ENCODE data around the gene KCNK13. TPM values are rescaled to one million over a fixed set of nuclear protein-coding genes. Genes with fewer than 3 reads are reported as not detected.

Gene KCNK13
- total RNA-seq, 2 donors from 2014 or later, result 0.93 to 6.0 TPM

DNA sequence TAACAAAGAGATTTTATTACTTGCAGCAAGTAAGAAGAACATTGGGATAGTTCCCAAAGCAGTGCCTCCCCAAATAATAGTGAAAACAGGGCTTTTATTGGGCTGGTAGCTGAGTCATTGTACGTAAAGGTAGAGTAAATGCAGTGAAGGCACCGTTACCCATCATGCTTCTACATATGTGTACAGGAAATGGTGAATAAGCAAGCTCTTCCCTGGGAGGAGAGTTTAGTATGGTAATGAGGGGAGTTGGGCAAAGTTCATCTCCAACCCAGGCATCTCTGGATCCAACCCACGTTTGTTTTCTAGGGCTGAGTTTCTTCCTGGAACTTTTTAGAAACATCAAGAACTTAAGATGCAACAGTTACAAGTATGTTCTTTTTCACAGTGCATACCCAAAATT lies 56.2 kb downstream of the KCNK13 start:
- TF ChIP-seq, protein P1, sequence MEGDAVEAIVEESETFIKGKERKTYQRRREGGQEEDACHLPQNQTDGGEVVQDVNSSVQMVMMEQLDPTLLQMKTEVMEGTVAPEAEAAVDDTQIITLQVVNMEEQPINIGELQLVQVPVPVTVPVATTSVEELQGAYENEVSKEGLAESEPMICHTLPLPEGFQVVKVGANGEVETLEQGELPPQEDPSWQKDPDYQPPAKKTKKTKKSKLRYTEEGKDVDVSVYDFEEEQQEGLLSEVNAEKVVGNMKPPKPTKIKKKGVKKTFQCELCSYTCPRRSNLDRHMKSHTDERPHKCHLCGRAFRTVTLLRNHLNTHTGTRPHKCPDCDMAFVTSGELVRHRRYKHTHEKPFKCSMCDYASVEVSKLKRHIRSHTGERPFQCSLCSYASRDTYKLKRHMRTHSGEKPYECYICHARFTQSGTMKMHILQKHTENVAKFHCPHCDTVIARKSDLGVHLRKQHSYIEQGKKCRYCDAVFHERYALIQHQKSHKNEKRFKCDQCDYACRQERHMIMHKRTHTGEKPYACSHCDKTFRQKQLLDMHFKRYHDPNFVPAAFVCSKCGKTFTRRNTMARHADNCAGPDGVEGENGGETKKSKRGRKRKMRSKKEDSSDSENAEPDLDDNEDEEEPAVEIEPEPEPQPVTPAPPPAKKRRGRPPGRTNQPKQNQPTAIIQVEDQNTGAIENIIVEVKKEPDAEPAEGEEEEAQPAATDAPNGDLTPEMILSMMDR (IDR thresholded peaks at IDR 0.05), result no peak
- H3K4me1 ChIP-seq, result no peaks in the 10 kb centered on the region
- DNase-seq (ENCODE audit: low spot score), result no peak
- no peak overlapping the region for H3K27ac ChIP-seq
- H3K9me3 ChIP-seq, result no peaks in the 10 kb centered on the region
- H3K4me3 ChIP-seq, result no peak overlapping the region
- no peaks in the 10 kb centered on the region for H3K27me3 ChIP-seq
- H3K36me3 ChIP-seq, result no peaks in the 10 kb centered on the region

- H3K27ac ChIP-seq, result no peak overlapping the region
- TF ChIP-seq, protein P1 (IDR thresholded peaks at IDR 0.05), result no peak
- no peaks in the 10 kb centered on the region for H3K27me3 ChIP-seq
- DNase-seq (ENCODE audit: low spot score), result no peak
- H3K4me3 ChIP-seq, result no peak overlapping the region
- H3K4me1 ChIP-seq, result no peaks in the 10 kb centered on the region
- H3K36me3 ChIP-seq, result no peaks in the 10 kb centered on the region
- no peaks in the 10 kb centered on the region for H3K9me3 ChIP-seq
Observed at GRCh38 chr14:90126260-90126659, 64.5 kb downstream of the KCNK13 start.

- TF ChIP-seq, protein P1 (IDR thresholded peaks at IDR 0.05), result no peak
- H3K27ac ChIP-seq, result no peak overlapping the region
- H3K4me1 ChIP-seq, result no peaks in the 10 kb centered on the region
- no peaks in the 10 kb centered on the region for H3K27me3 ChIP-seq
- H3K9me3 ChIP-seq, result no peaks in the 10 kb centered on the region
- H3K36me3 ChIP-seq, result no peaks in the 10 kb centered on the region
- no peak overlapping the region for H3K4me3 ChIP-seq
- DNase-seq (ENCODE audit: low spot score), result no peak
Observed at GRCh38 chr14:90132821-90133570, 71.2 kb downstream of the KCNK13 start.

GRCh38 chr14:90136904-90137303 lies 75.1 kb downstream of the KCNK13 start:
- TF ChIP-seq, protein P1 (IDR thresholded peaks at IDR 0.05), result no peak
- Histone ChIP-seq H3K36me3 (no peaks in the 10 kb centered on the region), H3K27me3 (no peaks in the 10 kb centered on the region), H3K9me3 (no peaks in the 10 kb centered on the region), H3K4me3 (no peak overlapping the region), H3K27ac (no peak overlapping the region), H3K4me1 (no peaks in the 10 kb centered on the region)
- DNase-seq (ENCODE audit: low spot score), result no peak

DNA sequence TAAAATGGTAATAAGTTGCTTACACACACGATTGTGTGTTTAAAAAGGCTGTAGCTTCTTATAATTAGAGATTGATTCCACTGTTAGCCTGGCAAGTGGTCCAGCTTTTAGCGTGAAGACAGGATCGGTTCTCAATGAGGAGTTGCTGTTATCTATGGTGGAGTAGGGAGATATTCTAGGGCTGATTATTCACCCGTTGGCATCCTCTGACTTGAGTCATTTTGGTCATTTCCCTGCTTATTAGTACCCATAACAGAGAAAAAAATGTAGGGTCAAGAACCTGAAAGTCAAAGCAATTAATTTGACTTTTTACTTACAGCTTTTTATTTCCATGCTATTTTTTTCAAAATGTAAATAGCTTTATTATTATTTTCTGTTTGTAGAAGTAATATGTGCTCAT lies 76.0 kb downstream of the KCNK13 start:
- no peaks in the 10 kb centered on the region for H3K9me3 ChIP-seq
- no peaks in the 10 kb centered on the region for H3K27me3 ChIP-seq
- TF ChIP-seq, protein P1 (IDR thresholded peaks at IDR 0.05), result no peak
- no peaks in the 10 kb centered on the region for H3K4me1 ChIP-seq
- H3K4me3 ChIP-seq, result no peak overlapping the region
- no peak overlapping the region for H3K27ac ChIP-seq
- DNase-seq (ENCODE audit: low spot score), result no peak
- no peaks in the 10 kb centered on the region for H3K36me3 ChIP-seq

DNA sequence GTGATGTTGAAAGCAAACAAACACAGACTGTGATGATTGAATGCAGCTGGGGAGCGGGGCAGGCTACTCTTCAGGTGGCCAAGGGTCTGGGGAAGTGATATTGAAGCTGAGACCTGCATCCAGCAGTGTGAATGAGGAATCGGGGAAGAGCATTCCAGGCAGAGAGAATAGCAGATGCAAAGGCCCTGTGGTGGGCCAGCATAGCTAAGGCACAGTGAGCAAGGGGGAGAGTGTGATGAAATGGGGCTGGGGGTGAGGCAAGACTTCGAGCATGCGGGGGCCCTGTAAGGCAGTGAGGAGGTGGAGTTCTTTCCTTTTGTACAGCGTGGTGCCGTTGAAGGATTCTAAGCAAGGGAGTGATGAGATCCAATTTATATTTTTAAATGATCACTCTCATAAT lies 77.4 kb downstream of the KCNK13 start:
- Histone ChIP-seq H3K36me3 (no peaks in the 10 kb centered on the region), H3K27ac (no peak overlapping the region), H3K4me1 (no peaks in the 10 kb centered on the region), H3K9me3 (no peaks in the 10 kb centered on the region), H3K27me3 (no peaks in the 10 kb centered on the region), H3K4me3 (no peak overlapping the region)
- no peak for DNase-seq (ENCODE audit: low spot score)
- TF ChIP-seq, protein P1 (IDR thresholded peaks at IDR 0.05), result no peak
